Germinal center (tissue), 1 donor: ENCODE results near the gene WDR59.
"Not testable (repeated sequence)": the region's sequence is repeated elsewhere in the genome, so short reads cannot be mapped to it uniquely, and the experiment has no call there.

Experiments used
- DNase-seq: peaks from one replicate; pipeline ENCODE4 v3.0.0; 2012; ENCODE audit warnings: mixed read lengths, low spot score

WDR59 gene

GRCh38 chr16:74982256-74982655 lies 2.7 kb downstream of the WDR59 start:
- DNase-seq = no peak

- DNase-seq = no peak
Measured at GRCh38 chr16:74975591-74975990, 9.3 kb downstream of the WDR59 start.

GRCh38 chr16:74973304-74973703 lies 11.6 kb downstream of the WDR59 start:
- DNase-seq = no peak

- DNase-seq = no peak
Measured at GRCh38 chr16:74954763-74955162, 30.2 kb downstream of the WDR59 start.

- DNase-seq = no peak
Measured at GRCh38 chr16:74951681-74952080, 33.2 kb downstream of the WDR59 start.

DNA sequence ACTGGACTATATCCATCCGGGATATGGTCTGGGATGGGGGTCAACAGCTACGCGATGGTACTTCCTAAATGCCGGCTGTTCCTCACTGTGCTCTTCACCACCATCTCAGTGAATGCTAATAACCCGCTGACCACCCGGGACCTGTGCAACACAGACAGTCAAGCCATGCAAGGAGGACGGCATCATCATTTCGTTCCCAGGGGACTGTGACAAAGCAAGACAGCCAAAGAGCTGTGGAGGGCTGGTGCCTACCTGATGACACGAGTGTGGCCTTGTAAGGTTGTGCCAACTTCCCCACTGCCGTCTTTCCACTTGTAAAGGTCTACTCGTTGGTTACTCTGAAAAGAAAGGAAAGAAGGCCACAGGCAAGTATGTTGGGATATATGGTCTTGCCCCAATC lies 33.7 kb downstream of the WDR59 start:
- no peak for DNase-seq

- DNase-seq = no peak
Measured at GRCh38 chr16:74950511-74950910, 34.4 kb downstream of the WDR59 start.

DNA sequence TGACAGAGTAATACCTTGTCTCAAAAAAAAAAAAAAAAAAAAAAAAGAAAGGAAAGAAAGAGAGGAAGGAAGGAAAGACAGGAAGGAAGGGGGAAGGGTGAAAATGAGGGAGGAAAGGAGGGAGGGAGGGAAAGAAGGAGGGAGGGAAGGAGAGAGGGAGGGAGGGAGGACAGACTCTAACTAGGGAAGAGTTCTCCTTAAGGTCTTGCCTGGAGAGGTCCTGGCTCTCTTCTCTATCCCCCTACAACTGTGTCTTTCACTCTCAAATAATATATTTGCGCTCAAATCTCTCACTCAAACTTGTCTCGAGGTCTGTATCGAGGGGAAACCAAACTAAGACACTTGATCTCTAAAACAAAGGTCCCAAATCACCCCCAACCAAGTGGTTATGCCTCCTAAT lies 35.6 kb downstream of the WDR59 start:
- DNase-seq = no peak

DNA sequence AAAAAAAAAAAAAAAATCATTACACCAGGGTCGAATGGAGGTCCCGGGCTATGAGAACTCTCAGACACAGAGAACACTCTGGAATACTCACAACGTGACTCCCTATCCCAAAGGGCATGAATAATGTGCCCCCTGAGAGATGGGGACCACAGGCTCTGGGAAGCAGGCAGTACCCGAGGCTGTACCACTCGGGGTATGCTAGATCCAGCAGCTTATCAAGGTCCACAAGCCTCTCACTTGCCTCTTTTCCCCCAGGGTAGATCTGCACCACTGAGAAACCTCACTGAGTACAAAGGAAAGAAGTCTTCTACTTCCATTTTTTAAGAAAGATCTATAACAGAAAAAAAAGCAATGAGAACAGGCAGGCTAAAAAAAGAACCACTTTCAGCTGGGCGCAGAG lies 40.5 kb downstream of the WDR59 start:
- DNase-seq = no peak

- no peak for DNase-seq
Measured at GRCh38 chr16:74942977-74943918, 41.7 kb downstream of the WDR59 start.

- DNase-seq = no peak
Measured at GRCh38 chr16:74942566-74942965, 42.4 kb downstream of the WDR59 start.

DNA sequence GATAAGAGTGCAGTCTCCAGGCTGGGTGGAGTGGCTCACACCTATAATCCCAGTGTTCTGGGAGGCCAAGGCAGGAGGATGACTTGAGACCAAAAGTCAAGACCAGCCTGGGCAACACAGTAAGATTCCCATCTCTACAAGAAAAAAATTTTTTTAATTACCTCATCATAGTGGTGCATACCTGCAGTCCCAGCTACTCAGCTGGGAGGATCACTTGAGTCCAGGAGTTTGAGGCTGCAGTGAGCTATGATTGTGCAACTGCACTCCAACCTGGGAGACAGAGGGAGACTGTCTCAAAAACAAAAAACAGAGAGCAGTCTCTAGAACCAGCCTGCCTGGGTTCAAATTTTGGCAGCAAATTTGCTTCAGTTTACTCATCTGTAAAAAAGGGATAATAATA lies 45.2 kb downstream of the WDR59 start:
- DNase-seq = no peak

DNA sequence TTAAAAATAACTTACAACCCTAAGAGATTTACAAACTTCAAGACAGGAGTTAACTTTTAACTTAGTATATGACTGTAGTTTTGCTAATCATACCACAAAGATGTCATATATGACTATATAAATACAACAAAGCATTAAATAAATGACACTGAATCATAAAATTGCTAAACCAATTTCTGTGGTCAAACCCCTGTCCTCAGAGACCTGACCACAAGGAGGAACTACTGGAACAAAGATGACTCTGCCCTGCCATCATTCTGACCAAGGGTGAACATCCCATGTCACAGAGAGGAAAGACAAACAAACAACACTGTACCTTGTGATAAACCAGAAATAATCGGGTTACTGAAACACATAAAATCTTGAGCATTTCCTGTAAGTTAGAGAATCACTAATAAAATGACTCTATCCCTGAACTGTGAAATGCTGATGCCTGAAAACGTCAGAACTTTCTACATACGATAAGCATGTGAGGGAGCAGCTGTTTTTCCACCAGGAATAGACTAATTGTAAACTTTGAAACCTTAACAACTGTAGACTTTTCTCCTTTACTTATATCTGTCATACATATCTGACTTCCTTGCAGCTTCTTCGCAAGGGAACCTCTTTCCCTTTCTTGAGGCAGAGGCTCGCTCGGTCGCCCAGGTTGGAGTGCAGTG lies 47.9 kb downstream of the WDR59 start:
- DNase-seq = no peak

GRCh38 chr16:74931445-74931844 lies 53.5 kb downstream of the WDR59 start:
- no peak for DNase-seq

GRCh38 chr16:74929636-74930035 lies 55.3 kb downstream of the WDR59 start:
- DNase-seq = no peak

GRCh38 chr16:74926805-74927204 lies 58.1 kb downstream of the WDR59 start:
- no peak for DNase-seq

- DNase-seq = no peak
Measured at GRCh38 chr16:74923766-74924460, 61.0 kb downstream of the WDR59 start.

- DNase-seq = no peak
Measured at GRCh38 chr16:74922150-74923138, 62.5 kb downstream of the WDR59 start.

DNA sequence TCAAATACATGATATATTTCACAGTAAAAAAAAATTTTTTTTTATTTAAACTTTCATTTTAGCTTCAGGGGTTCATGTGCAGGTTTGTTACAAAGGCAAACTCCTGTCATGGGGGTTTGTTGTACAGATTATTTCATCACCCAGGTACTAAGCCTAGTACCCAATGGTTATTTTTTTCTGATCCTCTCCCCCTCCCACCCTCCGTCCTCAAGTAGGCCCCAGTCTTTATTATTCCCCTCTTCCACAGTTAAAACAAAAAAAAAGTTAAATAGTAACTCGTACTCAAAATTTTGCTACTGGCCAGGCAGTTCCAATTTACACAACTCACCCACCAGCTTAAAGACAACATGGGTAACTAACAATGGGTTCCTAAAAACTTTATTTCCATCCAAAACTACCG lies 63.9 kb downstream of the WDR59 start:
- DNase-seq = no peak

GRCh38 chr16:74909665-74910064 lies 75.3 kb downstream of the WDR59 start:
- DNase-seq = no peak

DNA sequence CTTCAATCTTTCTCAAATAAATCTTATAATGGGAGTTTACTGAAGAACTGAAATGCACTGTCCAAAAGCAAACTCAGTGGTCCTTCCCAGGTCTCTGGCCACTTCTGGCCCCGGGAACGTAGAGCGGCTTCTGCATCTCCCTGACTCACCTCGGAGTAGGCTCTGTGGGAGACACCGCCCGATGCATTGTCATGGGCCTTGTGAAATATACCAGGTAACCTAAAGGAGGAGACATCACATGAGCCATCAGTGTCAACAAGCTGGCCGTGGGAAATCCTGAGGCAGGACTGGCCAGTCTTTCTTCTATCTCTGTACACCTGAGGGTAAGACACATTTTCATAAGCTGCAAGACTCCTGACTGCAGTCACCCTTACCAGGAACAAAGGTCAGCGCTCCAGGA lies 76.2 kb downstream of the WDR59 start:
- DNase-seq = not testable (repeated sequence)
